GM18508 (cell line): ENCODE results near the gene ZFP28.

Experiments used
- ATAC-seq: cut with Tn5 transposase; IDR thresholded peaks from one replicate; pipeline ENCODE4 v1.9.1; 2021; ENCODE audit warnings: moderate number of reproducible peaks; ENCODE audit not compliant: insufficient read depth, unreplicated experiment

Gene ZFP28

DNA sequence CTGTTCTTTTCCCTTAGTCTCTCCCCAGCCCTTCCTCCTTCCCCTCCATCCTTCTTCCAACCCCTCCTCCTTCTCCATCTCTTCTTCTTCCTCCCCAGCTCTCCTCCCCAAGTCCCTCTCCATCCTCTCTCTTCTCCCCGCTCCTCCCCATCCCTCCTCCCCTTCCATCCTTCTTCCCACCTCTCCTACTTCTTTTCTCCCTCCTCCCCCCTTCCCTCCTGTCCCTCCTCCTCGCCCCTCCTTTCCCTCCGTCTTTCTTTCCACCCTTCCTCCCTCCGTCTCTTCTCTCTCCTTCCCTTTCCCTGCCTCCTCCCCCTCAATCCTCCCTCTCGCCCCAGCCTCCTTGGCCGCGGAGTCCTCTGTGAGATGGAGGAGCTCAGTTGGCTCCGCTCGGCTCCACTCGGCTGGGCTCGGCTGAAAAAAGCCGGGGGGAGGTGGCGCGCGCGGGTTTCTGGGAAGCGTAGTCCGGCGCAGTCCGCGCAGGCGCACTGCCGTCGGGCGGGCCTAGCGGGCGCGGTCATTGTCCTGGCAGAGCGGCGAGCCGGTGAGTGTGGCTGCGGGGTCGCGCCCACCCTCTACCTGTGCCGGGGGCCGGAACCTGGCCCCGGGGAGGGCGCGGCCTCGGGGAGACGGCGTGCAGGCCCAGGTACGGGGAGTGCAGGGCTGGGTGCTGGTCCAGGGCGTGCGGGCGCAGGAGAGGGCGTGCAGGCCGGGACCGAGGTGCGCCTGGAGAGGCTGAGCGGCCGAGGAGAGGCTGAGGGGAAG lies 56.2 kb downstream of the ZFP28 start, which contains the start of gene ZNF71:
Gene ZNF71, plus strand, starts transcription at position 520 of the 765 bp plus-strand sequence. CDS start 6,257 bp downstream, outside the sequence.
- no peak for ATAC-seq

DNA sequence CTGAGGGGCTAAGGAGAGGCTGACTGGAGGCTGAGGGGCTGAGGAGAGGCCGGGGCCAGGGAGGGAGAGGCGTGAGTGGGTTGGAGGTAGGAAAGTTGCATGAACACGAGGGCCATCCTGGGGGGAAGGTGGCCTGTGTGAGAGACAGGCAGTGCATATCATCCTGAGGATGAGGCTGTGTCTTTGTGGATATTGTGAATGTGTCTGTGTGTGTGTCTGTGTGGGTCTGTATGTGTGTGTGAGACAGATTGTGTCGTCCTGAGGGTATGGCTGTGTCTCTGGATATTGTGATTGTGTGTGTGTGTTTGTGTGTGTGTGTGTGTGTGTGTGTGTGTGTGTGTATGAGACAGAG lies 56.8 kb downstream of the ZFP28 start:
- no peak for ATAC-seq

DNA sequence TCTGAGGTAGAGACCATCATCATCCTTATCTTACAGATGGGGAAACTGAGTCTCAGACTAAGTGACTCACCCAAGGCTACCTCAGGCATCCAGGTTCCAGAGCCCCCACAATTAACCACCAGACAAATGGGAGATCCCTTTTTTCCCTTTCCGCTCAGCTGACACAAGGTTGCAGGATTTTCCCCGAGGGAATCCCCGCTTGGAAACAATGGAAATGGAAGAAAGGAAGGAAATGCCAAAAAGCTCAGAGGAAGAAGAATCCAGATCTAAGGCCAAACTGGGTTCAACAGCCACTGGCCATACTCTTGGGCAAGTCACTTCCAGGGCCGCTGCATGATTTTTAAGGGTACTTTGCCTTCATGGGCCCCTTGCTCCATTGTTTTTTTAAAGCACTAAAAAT lies 57.9 kb downstream of the ZFP28 start:
- no peak for ATAC-seq

DNA sequence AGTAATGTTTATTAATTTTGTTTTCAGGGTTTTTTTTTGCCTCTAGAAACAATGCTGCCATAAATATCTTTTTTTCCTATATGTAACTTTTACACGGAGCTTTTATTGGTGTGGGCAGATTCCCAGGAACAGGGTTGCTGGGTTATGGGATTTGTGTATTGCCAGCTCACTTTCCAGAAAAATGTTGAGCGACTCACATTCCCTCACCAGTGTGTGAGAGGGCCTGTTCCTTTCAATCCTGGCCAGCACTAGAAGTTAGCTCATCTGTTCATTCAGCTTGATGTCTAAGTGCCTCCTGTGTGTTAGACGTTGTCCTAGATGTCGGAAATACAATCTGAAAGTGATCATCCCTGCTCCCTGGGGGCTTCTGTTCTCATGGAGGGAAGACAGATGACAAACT lies 58.9 kb downstream of the ZFP28 start:
- no peak for ATAC-seq

DNA sequence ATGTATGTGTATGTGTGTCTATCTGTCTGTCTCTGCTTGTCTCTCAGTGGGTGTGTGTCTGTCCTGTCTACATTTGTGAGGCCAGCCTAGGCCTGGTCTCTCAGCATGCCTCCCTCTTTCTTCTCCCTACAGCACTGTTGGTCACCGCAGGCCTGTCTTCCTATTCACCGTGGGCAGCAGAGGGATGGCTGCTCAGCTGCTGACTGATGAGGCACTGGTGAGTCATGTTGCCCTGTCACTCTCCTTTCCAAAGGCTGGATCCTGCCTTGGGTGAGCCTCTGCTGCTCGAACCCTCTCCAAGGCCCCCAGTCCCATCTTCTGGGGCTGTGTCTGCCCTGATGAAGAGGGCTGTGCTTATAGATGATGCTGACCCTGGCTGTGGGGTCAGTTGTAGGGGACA lies 62.6 kb downstream of the ZFP28 start:
- no peak for ATAC-seq

DNA sequence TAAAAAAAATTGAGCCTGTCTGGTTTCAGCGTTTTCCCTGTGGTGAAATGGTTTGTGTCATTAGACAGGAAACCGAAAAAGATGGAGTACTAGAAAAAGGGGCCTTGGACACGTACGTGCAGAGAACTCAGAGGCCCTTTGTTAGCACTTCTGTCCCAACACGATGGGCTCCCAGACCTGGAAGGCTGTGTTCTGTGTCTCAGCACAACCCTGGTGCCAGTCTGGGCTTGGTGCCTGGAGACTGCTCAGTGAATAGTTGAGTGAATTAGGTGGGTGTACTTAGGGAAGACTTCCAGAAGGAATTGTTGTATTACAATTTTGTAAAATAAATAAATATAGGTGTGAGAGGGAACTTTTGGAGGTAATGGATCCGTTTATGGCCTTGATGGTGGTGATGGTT lies 65.1 kb downstream of the ZFP28 start:
- no peak for ATAC-seq
